Measurements from ENCODE around the gene MED8.

DNA sequence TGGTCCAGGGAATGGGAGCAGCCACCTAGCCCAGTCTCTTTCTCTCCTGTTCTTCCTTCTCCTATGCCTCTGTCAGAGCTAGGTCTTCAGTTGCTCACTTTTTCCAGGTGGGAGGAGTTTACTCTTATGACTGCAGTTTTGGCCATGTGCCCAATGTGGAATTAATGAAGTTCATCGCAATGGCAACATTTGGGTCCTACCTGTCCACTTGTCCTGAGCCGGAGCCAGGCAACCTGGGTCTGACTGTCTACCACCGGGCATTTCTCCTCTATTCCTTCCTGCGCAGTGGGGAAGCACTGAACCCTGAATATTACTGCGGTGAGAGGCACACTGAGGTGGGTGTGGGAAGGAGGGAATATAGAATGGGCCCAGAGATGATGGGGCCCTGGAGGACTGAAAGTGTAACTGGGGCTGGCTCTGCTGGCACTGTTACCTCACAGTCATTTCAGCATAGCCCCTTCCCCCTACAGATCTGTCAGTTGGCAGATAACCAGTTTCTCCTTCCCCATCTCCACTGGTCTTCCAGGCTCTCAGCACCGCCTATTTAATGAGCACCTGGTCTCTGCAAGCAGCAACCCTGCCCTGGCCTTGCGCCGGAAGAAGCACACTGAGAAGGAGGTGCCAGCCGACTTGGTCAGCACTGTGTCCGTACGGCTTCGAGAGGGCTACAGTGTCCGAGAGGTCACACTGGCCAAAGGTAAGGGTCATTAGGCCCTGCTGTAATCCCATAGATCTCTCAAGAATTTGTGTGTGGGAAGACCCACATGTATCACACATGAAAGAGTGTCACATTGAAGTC, 30.2 kb upstream of the MED8 start:
- TF ChIP-seq, protein P1, sequence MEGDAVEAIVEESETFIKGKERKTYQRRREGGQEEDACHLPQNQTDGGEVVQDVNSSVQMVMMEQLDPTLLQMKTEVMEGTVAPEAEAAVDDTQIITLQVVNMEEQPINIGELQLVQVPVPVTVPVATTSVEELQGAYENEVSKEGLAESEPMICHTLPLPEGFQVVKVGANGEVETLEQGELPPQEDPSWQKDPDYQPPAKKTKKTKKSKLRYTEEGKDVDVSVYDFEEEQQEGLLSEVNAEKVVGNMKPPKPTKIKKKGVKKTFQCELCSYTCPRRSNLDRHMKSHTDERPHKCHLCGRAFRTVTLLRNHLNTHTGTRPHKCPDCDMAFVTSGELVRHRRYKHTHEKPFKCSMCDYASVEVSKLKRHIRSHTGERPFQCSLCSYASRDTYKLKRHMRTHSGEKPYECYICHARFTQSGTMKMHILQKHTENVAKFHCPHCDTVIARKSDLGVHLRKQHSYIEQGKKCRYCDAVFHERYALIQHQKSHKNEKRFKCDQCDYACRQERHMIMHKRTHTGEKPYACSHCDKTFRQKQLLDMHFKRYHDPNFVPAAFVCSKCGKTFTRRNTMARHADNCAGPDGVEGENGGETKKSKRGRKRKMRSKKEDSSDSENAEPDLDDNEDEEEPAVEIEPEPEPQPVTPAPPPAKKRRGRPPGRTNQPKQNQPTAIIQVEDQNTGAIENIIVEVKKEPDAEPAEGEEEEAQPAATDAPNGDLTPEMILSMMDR (conservative IDR thresholded peaks at IDR 0.05 in 1 of 2, IDR thresholded peaks at IDR 0.05 in 1 of 2; ENCODE audit: low read depth in 1 of 2, low read length in 2 of 2): no peak
- no peak for TF ChIP-seq EZH2 (IDR thresholded peaks at IDR 0.05; ENCODE audit: low read length, missing control alignments)
